Stimulated activated CD4-positive, alpha-beta T cell treated with anti-CD3 and anti-CD28 coated beads, Interleukin-4, amount 100 ng/mL, for 24 hours (primary cell): Measurements from ENCODE around the gene MAP3K4.

Experiments used
- DNase-seq: peaks from one replicate; pipeline ENCODE4 v3.0.0-alpha.2; 2020

MAP3K4 gene

GRCh38 chr6:161001421-161001820 is 9.9 kb downstream of the MAP3K4 start:
- no peak for DNase-seq

- DNase-seq = no peak
Observed at GRCh38 chr6:161003336-161003735, 11.8 kb downstream of the MAP3K4 start.

DNA sequence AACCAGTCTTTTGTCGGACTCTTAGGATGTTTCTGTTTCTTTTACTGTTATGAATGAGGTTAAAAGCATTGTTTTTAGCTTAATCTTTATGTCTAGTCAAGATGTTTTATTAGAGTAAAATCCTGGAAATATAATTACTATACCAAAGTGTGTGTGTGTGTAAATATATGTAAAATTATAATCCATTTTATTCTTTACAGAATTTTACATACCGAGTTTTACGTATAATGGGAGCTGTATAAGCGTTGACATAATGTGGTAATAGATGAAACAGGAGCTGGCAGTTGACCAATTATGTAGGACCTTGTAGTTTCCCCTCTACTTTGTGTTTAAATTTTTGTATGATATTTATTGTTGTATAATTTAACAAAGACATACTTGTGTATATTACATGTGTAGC is 16.7 kb downstream of the MAP3K4 start:
- no peak for DNase-seq

GRCh38 chr6:161009991-161010390 is 18.4 kb downstream of the MAP3K4 start:
- no peak for DNase-seq

DNA sequence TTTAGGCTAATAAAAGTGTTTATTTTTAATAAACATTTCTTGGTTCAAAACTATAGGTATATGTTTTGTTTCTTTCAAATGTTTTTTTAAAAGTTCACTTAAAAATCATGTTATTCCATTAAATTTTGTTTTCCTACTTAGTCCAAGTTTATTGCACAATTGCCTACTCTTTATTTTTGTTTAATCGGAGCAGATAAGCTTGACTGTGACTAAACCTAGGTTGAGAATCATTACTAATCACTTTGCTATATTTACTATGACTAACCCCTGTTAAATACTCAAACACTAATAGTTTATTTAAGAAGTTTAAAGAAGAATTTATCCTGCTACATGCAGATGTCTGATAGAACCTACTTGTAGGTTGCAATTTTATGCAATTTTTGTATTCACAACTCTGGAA is 18.8 kb downstream of the MAP3K4 start:
- no peak for DNase-seq

- no peak for DNase-seq
Observed at GRCh38 chr6:161011492-161012480, 20.2 kb downstream of the MAP3K4 start.

DNA sequence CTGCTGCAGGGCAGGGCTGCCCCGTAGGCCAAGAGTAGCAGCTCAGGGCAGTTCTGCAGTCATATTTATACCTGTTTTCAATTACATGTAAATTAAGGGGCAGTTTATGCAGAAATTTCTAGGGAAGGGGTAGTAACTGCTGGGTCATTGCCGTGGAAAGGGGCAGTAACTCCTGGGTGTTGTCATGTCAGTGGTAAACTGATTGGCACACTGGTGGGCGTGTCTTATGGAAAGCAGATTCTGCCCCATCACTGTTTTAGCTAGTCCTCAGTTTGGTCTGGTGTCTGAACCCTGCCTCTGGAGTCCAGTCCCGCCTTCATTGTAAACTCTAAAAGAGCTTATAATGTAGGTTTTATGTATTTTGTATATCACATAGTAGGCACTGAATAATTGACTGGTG is 22.1 kb downstream of the MAP3K4 start:
- DNase-seq = no peak

- no peak for DNase-seq
Observed at GRCh38 chr6:161017766-161018564, 26.4 kb downstream of the MAP3K4 start.

DNA sequence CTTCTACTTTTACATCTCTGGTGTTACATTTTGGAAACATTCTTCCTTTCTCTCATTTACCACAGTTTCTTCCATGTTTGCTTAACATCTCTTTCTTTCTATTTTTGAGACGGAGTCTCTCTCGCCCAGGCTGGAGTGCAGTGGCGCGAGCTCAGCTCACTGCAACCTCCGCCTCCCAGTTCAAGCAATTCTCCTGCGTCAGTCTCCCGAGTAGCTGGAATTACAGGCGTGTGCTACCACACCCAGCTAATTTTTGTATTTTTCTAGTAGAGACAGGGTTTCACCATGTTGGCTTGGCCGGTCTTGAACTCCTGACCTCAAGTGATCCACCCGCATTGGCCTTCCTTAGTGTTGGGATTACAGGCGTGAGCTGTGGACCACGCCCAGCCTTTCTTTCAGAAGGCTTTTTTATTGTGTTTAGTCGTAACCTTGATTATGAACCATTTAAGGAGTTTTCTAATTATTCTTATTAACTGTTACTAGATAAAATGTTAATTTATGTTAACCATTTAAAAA is 27.8 kb downstream of the MAP3K4 start:
- DNase-seq = no peak

DNA sequence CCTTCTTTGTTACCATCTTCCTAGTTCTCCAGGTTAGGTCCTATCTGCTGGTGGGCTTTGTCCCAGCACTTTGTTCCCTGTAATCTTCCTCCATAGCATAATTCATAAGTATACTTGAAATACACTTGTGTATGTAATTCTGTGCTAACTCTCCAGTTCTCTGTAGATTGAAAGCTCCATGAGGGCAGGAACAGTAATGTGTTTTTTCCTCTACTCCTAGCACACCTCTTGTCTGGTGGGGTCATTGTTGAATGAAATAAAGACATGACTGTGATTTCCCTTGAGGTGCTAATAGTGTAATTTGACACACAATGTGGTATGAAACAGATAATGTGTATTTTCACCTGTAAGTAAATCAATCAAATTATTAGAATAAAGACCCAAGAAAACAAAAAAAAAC is 30.0 kb downstream of the MAP3K4 start:
- DNase-seq = no peak

DNA sequence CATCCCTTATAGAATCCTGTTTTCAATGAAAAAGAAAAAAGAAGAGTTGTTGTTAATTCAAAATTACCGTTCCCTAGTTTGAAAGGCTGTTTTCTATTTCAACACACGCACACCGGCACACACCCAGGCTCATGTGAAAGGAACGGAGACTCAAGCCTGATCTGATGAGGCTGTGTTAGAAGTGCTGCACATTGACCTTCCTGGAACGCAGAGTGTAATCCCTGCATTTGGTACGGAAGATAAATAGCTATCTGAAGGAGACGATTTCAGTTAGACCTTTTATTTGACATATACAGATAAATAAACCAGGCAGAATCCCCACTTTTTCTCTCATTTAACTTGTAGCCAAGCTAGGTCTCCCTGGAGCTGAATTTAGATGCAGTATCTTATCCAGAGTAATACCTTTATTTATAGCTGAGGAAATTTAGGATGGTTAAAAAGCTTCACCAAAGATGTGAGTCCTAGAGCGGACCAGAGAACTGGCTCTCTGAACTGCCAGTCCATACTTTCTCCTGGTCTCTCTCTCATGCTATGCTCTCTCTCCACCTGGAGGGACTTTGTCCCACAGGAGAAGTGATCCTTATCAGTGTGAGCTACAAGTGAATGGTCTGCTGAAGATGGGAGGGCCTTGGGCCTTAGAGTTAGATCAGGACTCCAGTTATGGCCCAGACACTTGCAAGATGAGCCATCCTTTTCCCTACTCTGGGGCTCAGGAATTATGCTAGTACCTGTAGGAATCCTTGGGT is 30.6 kb downstream of the MAP3K4 start:
- DNase-seq = no peak

DNA sequence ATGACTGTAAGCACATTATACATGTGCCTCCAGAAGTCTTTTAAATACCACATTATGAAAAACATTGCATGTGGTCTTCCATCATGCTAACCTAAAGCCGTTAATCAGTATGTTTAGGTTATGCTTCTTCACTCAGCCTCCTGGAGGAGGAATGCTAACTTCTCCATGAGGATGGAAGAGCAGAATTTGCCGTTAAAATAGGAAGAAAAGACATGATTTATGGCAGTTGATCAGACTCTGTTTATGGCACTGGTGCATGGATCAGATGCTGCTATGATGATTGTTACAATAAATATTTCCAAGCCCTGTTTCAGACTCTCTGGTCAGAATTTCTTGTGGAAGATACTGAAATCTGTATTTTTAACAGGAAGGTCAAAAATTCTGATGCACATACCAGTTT is 31.7 kb downstream of the MAP3K4 start:
- no peak for DNase-seq

- no peak for DNase-seq
Observed at GRCh38 chr6:161024364-161024920, 32.9 kb downstream of the MAP3K4 start.

- DNase-seq = no peak
Observed at GRCh38 chr6:161027385-161027784, 35.8 kb downstream of the MAP3K4 start.

- DNase-seq = no peak
Observed at GRCh38 chr6:161029195-161029809, 37.7 kb downstream of the MAP3K4 start.

- no peak for DNase-seq
Observed at GRCh38 chr6:161031721-161032495, 40.3 kb downstream of the MAP3K4 start.

DNA sequence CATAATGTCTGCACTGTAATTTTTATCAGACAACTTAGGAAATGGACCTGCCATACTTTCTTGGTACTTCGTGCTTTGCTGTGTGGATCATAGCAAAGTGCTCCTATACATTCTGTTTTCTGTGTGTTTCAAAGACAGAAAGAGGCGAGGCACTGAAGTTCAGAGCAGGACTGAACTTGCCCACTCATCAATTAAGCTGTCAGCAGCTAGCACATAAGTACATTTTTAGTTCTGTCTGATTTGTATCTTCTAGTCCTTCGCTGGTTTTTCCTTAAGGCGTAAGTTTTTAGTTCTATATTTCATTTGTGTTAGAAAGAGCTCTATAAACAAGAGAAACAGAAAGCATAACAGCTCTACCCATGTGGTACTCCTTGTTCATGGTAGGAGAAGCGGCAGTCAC is 42.1 kb downstream of the MAP3K4 start:
- DNase-seq = no peak

GRCh38 chr6:161035182-161035980 is 43.8 kb downstream of the MAP3K4 start:
- DNase-seq = no peak

- no peak for DNase-seq
Observed at GRCh38 chr6:161035981-161036263, 44.4 kb downstream of the MAP3K4 start.

GRCh38 chr6:161037873-161038228 is 46.3 kb downstream of the MAP3K4 start:
- DNase-seq = no peak
